ENCODE data around the gene KDM5A. TPM values are rescaled to one million over a fixed set of nuclear protein-coding genes. Genes with fewer than 3 reads are reported as not detected.
A peak's percentile ranks its signal among the peaks of the same experiment; 100 is the strongest.

Gene KDM5A
- total RNA-seq, 1 donor from 2014 or later, result 74.2 TPM

- Histone ChIP-seq H3K9me3 (no peaks in the 10 kb centered on the region), H3K4me1 (no peaks in the 10 kb centered on the region), H3K36me3 (no peaks in the 10 kb centered on the region), H3K27ac (no peak overlapping the region), H3K4me3 (no peak overlapping the region), H3K27me3 (ENCODE audit: low read depth) (no peaks in the 10 kb centered on the region)
- intact Hi-C loops (cut with DNase I), result no loop called here
- DNase-seq (no peak), ATAC-seq (no peak)
- TF ChIP-seq, protein P1, sequence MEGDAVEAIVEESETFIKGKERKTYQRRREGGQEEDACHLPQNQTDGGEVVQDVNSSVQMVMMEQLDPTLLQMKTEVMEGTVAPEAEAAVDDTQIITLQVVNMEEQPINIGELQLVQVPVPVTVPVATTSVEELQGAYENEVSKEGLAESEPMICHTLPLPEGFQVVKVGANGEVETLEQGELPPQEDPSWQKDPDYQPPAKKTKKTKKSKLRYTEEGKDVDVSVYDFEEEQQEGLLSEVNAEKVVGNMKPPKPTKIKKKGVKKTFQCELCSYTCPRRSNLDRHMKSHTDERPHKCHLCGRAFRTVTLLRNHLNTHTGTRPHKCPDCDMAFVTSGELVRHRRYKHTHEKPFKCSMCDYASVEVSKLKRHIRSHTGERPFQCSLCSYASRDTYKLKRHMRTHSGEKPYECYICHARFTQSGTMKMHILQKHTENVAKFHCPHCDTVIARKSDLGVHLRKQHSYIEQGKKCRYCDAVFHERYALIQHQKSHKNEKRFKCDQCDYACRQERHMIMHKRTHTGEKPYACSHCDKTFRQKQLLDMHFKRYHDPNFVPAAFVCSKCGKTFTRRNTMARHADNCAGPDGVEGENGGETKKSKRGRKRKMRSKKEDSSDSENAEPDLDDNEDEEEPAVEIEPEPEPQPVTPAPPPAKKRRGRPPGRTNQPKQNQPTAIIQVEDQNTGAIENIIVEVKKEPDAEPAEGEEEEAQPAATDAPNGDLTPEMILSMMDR (IDR thresholded peaks at IDR 0.05), result no peak
Observed at GRCh38 chr12:273382-273781, 115.7 kb downstream of the KDM5A start.

DNA sequence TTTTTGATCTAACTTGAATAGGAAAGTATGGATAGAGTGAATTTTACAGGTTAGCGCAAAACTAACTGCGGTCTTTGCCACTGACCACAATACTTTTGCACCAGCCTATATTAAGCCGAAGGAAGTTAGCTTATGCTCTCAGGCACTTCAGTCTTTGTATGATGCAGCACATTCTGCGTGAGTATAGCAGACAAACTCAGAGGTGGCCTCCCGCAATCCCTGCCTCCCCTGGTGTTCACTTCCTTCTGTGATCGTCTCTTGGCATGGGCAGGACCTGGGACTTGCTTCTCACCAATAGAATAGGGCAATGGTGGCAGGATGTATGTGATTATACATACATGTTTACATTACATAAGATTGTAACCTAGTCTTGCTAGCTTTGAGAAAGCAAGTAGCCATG is 116.2 kb downstream of the KDM5A start:
- Histone ChIP-seq H3K4me1 (no peaks in the 10 kb centered on the region), H3K36me3 (no peaks in the 10 kb centered on the region), H3K4me3 (no peak overlapping the region), H3K9me3 (no peaks in the 10 kb centered on the region), H3K27ac (no peak overlapping the region), H3K27me3 (ENCODE audit: low read depth) (no peaks in the 10 kb centered on the region)
- TF ChIP-seq, protein P1 (IDR thresholded peaks at IDR 0.05), result no peak
- intact Hi-C loops (cut with DNase I), result no loop called here
- ATAC-seq (no peak), DNase-seq (no peak)

DNA sequence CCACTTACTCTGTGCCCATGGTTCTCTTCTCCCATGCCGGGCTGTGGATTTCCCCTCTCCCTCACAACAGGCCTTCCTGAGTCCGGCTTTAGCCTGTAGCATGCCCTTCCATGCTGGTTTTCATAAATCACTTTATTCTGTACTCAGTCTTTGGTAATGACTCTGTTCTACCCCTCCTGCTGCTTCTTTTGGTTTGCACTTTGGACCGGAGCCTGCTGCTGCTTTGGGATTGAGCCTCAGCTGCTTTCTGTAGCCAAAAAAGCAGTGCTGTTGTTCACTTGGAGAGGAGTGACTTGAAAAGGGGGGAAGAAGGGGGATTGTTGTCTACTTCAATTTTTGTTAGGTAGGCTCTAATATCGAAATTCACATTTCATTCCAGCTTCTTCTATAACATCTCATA is 118.0 kb downstream of the KDM5A start:
- ATAC-seq, result no peak
- DNase-seq, result no peak
- no peak overlapping the region for H3K27ac ChIP-seq
- H3K4me1 ChIP-seq, result no peaks in the 10 kb centered on the region
- no peaks in the 10 kb centered on the region for H3K9me3 ChIP-seq
- TF ChIP-seq, protein P1 (IDR thresholded peaks at IDR 0.05), result no peak
- peaks cover 4% of the 10 kb centered on the region for H3K27me3 ChIP-seq (ENCODE audit: low read depth)
- intact Hi-C loops (cut with DNase I), result no loop called here
- H3K36me3 ChIP-seq, result no peaks in the 10 kb centered on the region
- no peak overlapping the region for H3K4me3 ChIP-seq

DNA sequence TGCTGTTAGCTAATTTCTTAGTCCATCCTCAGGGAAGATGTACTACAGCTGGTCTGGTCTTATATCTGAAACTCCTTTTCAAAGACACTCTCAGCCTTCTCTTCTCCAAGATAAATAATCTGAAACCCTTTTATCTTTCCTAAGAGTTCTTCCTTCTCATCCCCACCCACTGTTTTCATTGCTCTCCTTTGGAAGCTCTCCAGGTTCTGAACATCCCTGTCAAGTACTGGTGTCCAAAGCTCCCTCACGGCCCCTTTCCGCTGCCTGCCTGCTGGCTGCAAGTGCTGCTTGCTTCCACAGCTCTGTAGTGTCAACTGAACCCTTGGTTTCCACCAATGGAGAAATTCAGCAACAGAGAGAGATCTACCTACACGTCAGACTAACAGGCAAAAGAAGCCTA is 119.9 kb downstream of the KDM5A start:
- intact Hi-C loops (cut with DNase I), result no loop called here
- DNase-seq, result no peak
- H3K9me3 ChIP-seq, result no peaks in the 10 kb centered on the region
- H3K27ac ChIP-seq, result no peak overlapping the region
- no peak for ATAC-seq
- TF ChIP-seq, protein P1 (IDR thresholded peaks at IDR 0.05), result no peak
- peaks cover 4% of the 10 kb centered on the region for H3K27me3 ChIP-seq (ENCODE audit: low read depth)
- no peak overlapping the region for H3K4me3 ChIP-seq
- no peaks in the 10 kb centered on the region for H3K36me3 ChIP-seq
- H3K4me1 ChIP-seq, result no peaks in the 10 kb centered on the region

DNA sequence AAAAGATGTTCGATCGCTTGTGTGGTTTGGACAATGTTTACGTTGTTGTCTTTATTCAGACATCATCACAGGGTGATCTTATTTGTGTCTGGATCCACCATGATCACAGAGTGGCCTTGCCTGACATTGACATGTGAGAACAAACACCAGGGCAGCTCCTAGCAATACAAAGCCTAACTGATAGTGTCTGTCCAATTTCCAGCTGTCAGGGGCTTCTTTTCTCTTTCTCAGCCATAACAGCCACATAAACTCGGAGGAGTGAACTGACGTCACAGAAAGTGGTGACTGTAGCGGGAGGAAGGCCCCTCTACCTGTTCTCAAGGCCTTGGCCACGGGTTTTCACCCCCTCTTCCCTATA is 120.7 kb downstream of the KDM5A start:
- DNase-seq, result no peak
- TF ChIP-seq, protein P1 (IDR thresholded peaks at IDR 0.05), result no peak
- peak in 1 of 2 donors; percentile 17 for ATAC-seq

More for the DNA sequence above, 120.7 kb downstream of the KDM5A start:
- H3K27me3 ChIP-seq (ENCODE audit: low read depth), result peaks cover 4% of the 10 kb centered on the region
- H3K4me1 ChIP-seq, result no peaks in the 10 kb centered on the region
- intact Hi-C loops (cut with DNase I), result no loop called here
- H3K27ac ChIP-seq, result no peak overlapping the region
- no peaks in the 10 kb centered on the region for H3K9me3 ChIP-seq
- H3K4me3 ChIP-seq, result no peak overlapping the region
- H3K36me3 ChIP-seq, result no peaks in the 10 kb centered on the region
